HepG2 (cell line): Measurements from ENCODE around the gene PDZD7. TPM values are rescaled to one million over a fixed set of nuclear protein-coding genes. Genes with fewer than 3 reads are reported as not detected.
A peak's percentile ranks its signal among the peaks of the same experiment; 100 is the strongest.

Experiments
- AGO1 ChIP-seq: fragments of 200-400 bp; formaldehyde crosslinking; IDR thresholded peaks from 2 replicates; pipeline ENCODE4 v1.6.1; 2017; ENCODE audit warnings: mild to moderate bottlenecking, low read depth, low read length, moderate library complexity; ENCODE audit not compliant: poor library complexity, severe bottlenecking
- ATF5 ChIP-seq: sonication (generic); formaldehyde crosslinking; IDR thresholded peaks from 2 replicates; pipeline ENCODE4 v1.4.0; 2020; ENCODE audit warnings: mild to moderate bottlenecking, low read depth, missing genetic modification reagents
- ELF1 ChIP-seq: sonication (generic); formaldehyde crosslinking; IDR thresholded peaks from 2 replicates; pipeline ENCODE4 v1.4.0; 2020; ENCODE audit warnings: missing genetic modification reagents
- ERF ChIP-seq: IDR thresholded peaks from 2 replicates; pipeline ENCODE4 v1.6.1; 2018; ENCODE audit warnings: missing biosample characterization, missing genetic modification reagents
- GLMP ChIP-seq: sonication (generic); formaldehyde crosslinking; IDR thresholded peaks from 2 replicates; pipeline ENCODE4 v1.9.0; 2021; ENCODE audit warnings: missing genetic modification reagents, mild to moderate bottlenecking, borderline replicate concordance
- KDM5A ChIP-seq: fragments of 200-600 bp; sonication (generic); IDR thresholded peaks from 2 replicates; pipeline ENCODE4 v1.7.0; 2018; ENCODE audit warnings: antibody characterized with exemption, mild to moderate bottlenecking, low read length, borderline replicate concordance
- KMT2B ChIP-seq: IDR thresholded peaks from 2 replicates; pipeline ENCODE4 v1.6.1; 2016; ENCODE audit warnings: missing genetic modification reagents, missing compliant biosample characterization
- MBNL3 ChIP-seq: fragments of 250-450 bp; sonication (Bioruptor Pico); conservative IDR thresholded peaks from 2 replicates; pipeline ENCODE4 v1.8.0; 2022; ENCODE audit warnings: mild to moderate bottlenecking, inconsistent platforms
- RAD21 ChIP-seq: fragments of 450-650 bp; formaldehyde crosslinking; IDR thresholded peaks from 2 replicates; pipeline ENCODE4 v1.5.0; 2020; ENCODE audit warnings: mild to moderate bottlenecking
- SNAPC2 ChIP-seq: sonication (generic); formaldehyde crosslinking; IDR thresholded peaks from 2 replicates; pipeline ENCODE4 v1.8.1; 2022; ENCODE audit warnings: mild to moderate bottlenecking, missing genetic modification reagents
- SP4 ChIP-seq: sonication (generic); formaldehyde crosslinking; IDR thresholded peaks from 2 replicates; pipeline ENCODE4 v1.8.1; 2023; ENCODE audit warnings: mild to moderate bottlenecking, missing genetic modification reagents
- SPEN ChIP-seq: sonication (generic); formaldehyde crosslinking; IDR thresholded peaks from 2 replicates; pipeline ENCODE4 v1.5.1; 2020; ENCODE audit warnings: low read depth, mild to moderate bottlenecking, missing genetic modification reagents
- STAG1 ChIP-seq: sonication (generic); formaldehyde crosslinking; IDR thresholded peaks from 2 replicates; pipeline ENCODE4 v1.4.0; 2020; ENCODE audit warnings: missing genetic modification reagents
- TFDP1 ChIP-seq: IDR thresholded peaks from 2 replicates; pipeline ENCODE4 v1.6.1; 2016; ENCODE audit warnings: missing compliant biosample characterization, missing genetic modification reagents, borderline replicate concordance
- ZBTB38 ChIP-seq: sonication (generic); formaldehyde crosslinking; IDR thresholded peaks from 2 replicates; pipeline ENCODE4 v1.5.1; 2020; ENCODE audit warnings: mild to moderate bottlenecking, missing genetic modification reagents
- ZBTB8A ChIP-seq: sonication (generic); formaldehyde crosslinking; IDR thresholded peaks from 2 replicates; pipeline ENCODE4 v1.4.0; 2020; ENCODE audit warnings: mild to moderate bottlenecking, low read depth, missing genetic modification reagents, borderline replicate concordance
- ZNF317 ChIP-seq: sonication (generic); formaldehyde crosslinking; IDR thresholded peaks from 2 replicates; pipeline ENCODE4 v1.5.0; 2020; ENCODE audit warnings: mild to moderate bottlenecking, missing genetic modification reagents
- ZNF430 ChIP-seq: sonication (generic); formaldehyde crosslinking; IDR thresholded peaks from 2 replicates; pipeline ENCODE4 v1.9.0; 2021; ENCODE audit warnings: mild to moderate bottlenecking, missing genetic modification reagents
- ZNF556 ChIP-seq: sonication (generic); formaldehyde crosslinking; IDR thresholded peaks from 2 replicates; pipeline ENCODE4 v1.4.0; 2020; ENCODE audit warnings: mild to moderate bottlenecking, missing genetic modification reagents, borderline replicate concordance
- ZNF674 ChIP-seq: sonication (generic); formaldehyde crosslinking; IDR thresholded peaks from 2 replicates; pipeline ENCODE4 v1.5.0; 2020; ENCODE audit warnings: low read depth, mild to moderate bottlenecking, missing genetic modification reagents
- ZNF724P ChIP-seq: sonication (generic); formaldehyde crosslinking; IDR thresholded peaks from 2 replicates; pipeline ENCODE4 v1.8.0; 2022; ENCODE audit warnings: missing genetic modification reagents, borderline replicate concordance
- ZXDC ChIP-seq: sonication (generic); formaldehyde crosslinking; IDR thresholded peaks from 2 replicates; pipeline ENCODE4 v1.5.0; 2020; ENCODE audit warnings: mild to moderate bottlenecking, missing genetic modification reagents
- polyA plus RNA-seq, 8 experiments: library from polyadenylated mRNA; depleted of rRNA in 3 of 8; stranded (reverse) in 7 of 8; unstranded in 1 of 8; fragments of >200 nt; fragmentation: Illumina TruSeq in 4 of 8; extraction: Trizol in 4 of 8; gene quantifications; 2 replicates each; pipeline versions ENCODE4 v1.2.1 to v1.2.3, GENCODE V29; 2011 to 2016; ENCODE audit warnings: low read depth in 4 of 8, missing spikeins in 1 of 8, mixed read lengths in 1 of 8; ENCODE audit not compliant: insufficient read depth in 1 of 8
- total RNA-seq, 5 experiments: library from RNA; depleted of rRNA; stranded (reverse); fragments of >200 nt; fragmentation: Illumina TruSeq; extraction: Trizol; gene quantifications; 2 replicates each; pipeline ENCODE4 v1.2.3, GENCODE V29; 2016; ENCODE audit warnings: low read depth in 1 of 5

The PDZD7 gene
- total and polyA plus RNA-seq, 2 of the 13 experiments (the other 11 are each of a cell fraction or from before 2014, with no cell fraction given) = 0.58 to 0.73 TPM

GRCh38 chr10:101060036-101060950 lies 29.4 kb upstream of the PDZD7 start (continued):
- TF ChIP-seq ZNF556 (CRISPR knock-in tag) (peak; percentile 19; the same call in 1 of the 2 replicates), ZNF430 (CRISPR knock-in tag) (no peak), SNAPC2 (CRISPR knock-in tag) (peak; percentile 7; the same call in 1 of the 2 replicates), ZNF724P (CRISPR knock-in tag) (0 out of 2 replicates have a peak, but pooled peaks have one; percentile 2), STAG1 (CRISPR knock-in tag) (peak; percentile 78), ZXDC (CRISPR knock-in tag) (no peak), ELF1 (CRISPR knock-in tag) (peak; percentile 76), MBNL3 (CRISPR knock-in tag) (no peak), RAD21 (peak; percentile 88), ZBTB8A (no peak), SP4 (CRISPR knock-in tag) (no peak), ATF5 (CRISPR knock-in tag) (no peak), KDM5A (peak; percentile 95), AGO1 (no peak), ZNF674 (CRISPR knock-in tag) (no peak), ERF (CRISPR knock-in tag) (no peak), SPEN (CRISPR knock-in tag) (no peak), GLMP (CRISPR knock-in tag) (no peak), ZBTB38 (no peak), TFDP1 (CRISPR knock-in tag) (peak; percentile 92; the same call in 1 of the 2 replicates), KMT2B (CRISPR knock-in tag) (peak; percentile 27; the same call in 1 of the 2 replicates), ZNF317 (CRISPR knock-in tag) (no peak)
